Vein endothelial cell (primary cell): ENCODE results near the gene ZFR. TPM values are rescaled to one million over a fixed set of nuclear protein-coding genes. Genes with fewer than 3 reads are reported as not detected.

Experiments
- small RNA-seq: library from RNA; depleted of rRNA; stranded (forward); fragments of <200 nt; gene quantifications from one replicate; pipeline ENCODE3, GENCODE V24; 2012
- total RNA-seq: library from RNA; depleted of rRNA; stranded (reverse); fragments of >200 nt; gene quantifications from 2 replicates; pipeline ENCODE4 v1.2.3, GENCODE V29; 2012

Gene ZFR
- total RNA-seq = 74.5 and 76.3 TPM in 2 replicates

DNA sequence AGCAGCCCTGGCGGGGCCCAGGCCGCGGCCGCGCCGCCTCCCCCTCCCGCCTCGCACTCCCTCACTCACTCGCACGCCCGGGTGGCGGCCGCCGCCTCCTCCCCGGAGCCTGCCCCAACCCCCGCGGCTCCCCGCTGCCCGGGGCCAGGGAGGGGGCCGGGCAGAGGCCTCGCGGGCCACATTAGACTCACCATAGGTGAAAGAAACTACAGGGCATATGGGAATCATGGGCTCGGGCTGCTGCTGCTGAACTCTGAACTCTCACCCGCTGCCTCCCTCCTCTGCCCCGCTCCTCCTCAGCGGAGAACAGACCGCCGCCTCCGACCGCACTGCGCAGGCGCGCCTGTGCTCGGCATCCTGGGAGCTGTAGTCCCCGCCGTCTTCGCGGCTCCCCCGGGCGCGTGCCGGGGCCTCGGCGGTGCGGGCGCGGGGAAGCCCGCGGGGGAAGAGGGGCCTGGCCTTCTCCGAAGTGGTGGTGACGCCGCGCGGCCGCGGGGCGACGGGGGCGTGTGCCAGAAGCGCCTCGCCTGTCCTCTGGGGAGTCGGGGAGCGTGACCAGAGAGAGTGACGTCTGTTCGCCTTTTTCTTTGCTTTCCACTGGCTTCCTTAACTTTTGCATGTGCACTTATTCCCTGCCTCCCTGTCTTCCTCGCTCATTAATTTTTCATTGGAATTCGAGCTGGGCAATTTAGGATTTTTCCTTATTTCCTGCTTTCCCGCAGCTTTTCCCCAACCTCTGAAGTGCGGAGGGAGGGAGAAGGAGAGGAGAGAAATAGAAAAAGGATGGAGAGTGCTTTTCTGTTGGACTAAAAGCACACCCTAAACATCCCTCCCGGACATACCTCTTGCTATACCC lies at the start of gene ZFR:
ZFR (minus strand) TSS at position 310 of the 856 bp plus-strand sequence; CDS start at position 228, 82 bp downstream.

DNA sequence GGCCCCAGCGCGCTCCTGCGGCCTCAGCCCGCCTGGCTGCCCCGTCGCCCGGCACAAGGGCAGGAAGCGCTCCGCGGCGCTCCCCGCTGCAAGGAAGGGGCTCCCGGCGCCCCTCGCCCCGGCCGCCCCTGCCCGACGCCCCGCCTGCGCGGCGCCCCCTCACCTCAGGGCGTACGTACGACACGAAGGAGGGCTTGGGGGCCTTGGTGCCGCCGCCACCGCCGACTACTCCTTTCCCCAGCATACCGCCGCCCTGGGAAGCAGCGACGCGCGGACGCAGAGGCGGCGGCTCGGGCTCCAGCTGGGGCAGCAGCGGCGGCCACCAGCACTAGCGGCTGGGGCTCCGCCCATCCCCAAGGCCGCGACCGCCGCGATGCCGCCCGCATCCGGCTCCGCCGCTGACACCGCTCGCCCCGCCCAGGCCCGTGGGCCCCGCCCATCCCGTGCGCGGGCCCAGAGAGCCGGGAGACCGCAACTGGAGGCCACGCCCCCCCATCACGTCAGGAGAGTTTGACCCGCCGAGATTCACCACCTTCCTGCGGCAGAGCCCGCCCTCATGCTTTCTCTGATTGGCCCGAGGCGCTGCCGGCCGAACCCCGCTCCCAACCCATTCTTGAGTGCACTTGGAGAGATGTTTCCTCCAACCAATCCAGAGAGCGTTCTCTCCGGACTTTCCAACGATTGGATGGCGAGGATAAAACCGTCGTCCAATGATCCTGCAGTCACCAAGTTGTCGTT lies 131.8 kb downstream of the ZFR start, which contains the start of gene MTMR12:
MTMR12 (minus strand) TSS at position 345 of the 738 bp plus-strand sequence; CDS start at position 244, 101 bp downstream.

Small RNAs within 50 kb of the gene (small RNA-seq; reads per million reads assigned to genes)
- gene MIR579 (0.13 reads per million), gene RNU6-378P (0.69 reads per million, percentile 44 among the genes with 10 or more reads in this experiment)

Other genes starting within 250 kb of the ZFR start
- 35.6 and 64.9 TPM in 2 replicates for gene MTMR12, start 131.8 kb downstream of the ZFR start, total RNA-seq
- 94.7 and 159 TPM in 2 replicates for gene SUB1, start 140.8 kb upstream of the ZFR start, total RNA-seq